Measurements from ENCODE around the gene AMZ1. TPM values are rescaled to one million over a fixed set of nuclear protein-coding genes. Genes with fewer than 3 reads are reported as not detected.

Gene AMZ1
- total and polyA plus RNA-seq, 9 donors = 0.15 to 2.6 (median 0.65) TPM; not detected in 1

- Histone ChIP-seq H3K27me3 (no peaks in the 10 kb centered on the region), H3K4me3 (no peak overlapping the region), H3K4me1 (ENCODE audit: insufficient read depth) (no peaks in the 10 kb centered on the region), H3K36me3 (no peaks in the 10 kb centered on the region), H3K27ac (no peak overlapping the region), H3K9me3 (no peaks in the 10 kb centered on the region)
- TF ChIP-seq CTCF (IDR thresholded peaks at IDR 0.05) (peak; percentile 47 to 61 (median 57)), POLR2A (IDR thresholded peaks at IDR 0.05) (no peak)
- intact Hi-C loops (cut with DNase I) = loop anchor here in 2 of 4 donors (5.0 to 10.0 kb wide), 2 partner anchors 114 to 226 kb away; no protein-coding TSS in a partner anchor
- 33 to 43% (median 40%) methylated on average over 27 of the region's 27 CpGs for WGBS, 3 donors
- peak; percentile 62 to 83 (median 80) for DNase-seq
These were observed 7.1 kb upstream of the AMZ1 start for GRCh38 chr7:2680792-2681490.

- WGBS, 3 donors = 88 to 93% (median 89%) methylated on average over 21 to 27 of the region's 27 CpGs
- H3K36me3 ChIP-seq = no peaks in the 10 kb centered on the region
- H3K9me3 ChIP-seq = no peaks in the 10 kb centered on the region
- no peak overlapping the region for H3K27ac ChIP-seq
- no peaks in the 10 kb centered on the region for H3K27me3 ChIP-seq
- H3K4me3 ChIP-seq = no peak overlapping the region
- TF ChIP-seq POLR2A (IDR thresholded peaks at IDR 0.05) (no peak), EP300 (IDR thresholded peaks at IDR 0.05) (no peak)
- intact Hi-C loops (cut with DNase I) = loop anchor here in 2 of 4 donors (5.0 to 10.0 kb wide), 2 partner anchors 115 to 227 kb away; no protein-coding TSS in a partner anchor
- no peak for DNase-seq
- no peaks in the 10 kb centered on the region for H3K4me1 ChIP-seq (ENCODE audit: insufficient read depth)
These were observed 5.8 kb upstream of the AMZ1 start for GRCh38 chr7:2681929-2682799.

- TF ChIP-seq POLR2A (IDR thresholded peaks at IDR 0.05) (no peak), CTCF (IDR thresholded peaks at IDR 0.05) (no peak), EP300 (IDR thresholded peaks at IDR 0.05) (no peak)
- no peak overlapping the region for H3K27ac ChIP-seq
- H3K4me1 ChIP-seq (ENCODE audit: insufficient read depth) = peaks cover 9% of the 10 kb centered on the region
- DNase-seq = no peak
- 96 to 98% (median 97%) methylated on average over 10 to 11 of the region's 11 CpGs for WGBS, 3 donors
- no peak overlapping the region for H3K4me3 ChIP-seq
- H3K27me3 ChIP-seq = no peaks in the 10 kb centered on the region
- intact Hi-C loops (cut with DNase I) = loop anchor here in 2 of 4 donors (5.0 to 10.0 kb wide), 2 partner anchors 117 to 230 kb away; no protein-coding TSS in a partner anchor
- H3K9me3 ChIP-seq = no peaks in the 10 kb centered on the region
- no peaks in the 10 kb centered on the region for H3K36me3 ChIP-seq
These were observed 3.5 kb upstream of the AMZ1 start for GRCh38 chr7:2684501-2684900.

- WGBS, 3 donors = 92 to 95% (median 92%) methylated on average over 14 of the region's 14 CpGs
- no peaks in the 10 kb centered on the region for H3K36me3 ChIP-seq
- no peak overlapping the region for H3K4me3 ChIP-seq
- H3K27ac ChIP-seq = no peak overlapping the region
- no peak for TF ChIP-seq POLR2A (IDR thresholded peaks at IDR 0.05)
- TF ChIP-seq EP300 (IDR thresholded peaks at IDR 0.05) = no peak
- no peak for TF ChIP-seq CTCF (IDR thresholded peaks at IDR 0.05)
- no peaks in the 10 kb centered on the region for H3K9me3 ChIP-seq
- peaks cover 9% of the 10 kb centered on the region for H3K4me1 ChIP-seq (ENCODE audit: insufficient read depth)
- DNase-seq = no peak
- intact Hi-C loops (cut with DNase I) = loop anchor here in 2 of 4 donors (10.0 kb wide), 1 partner anchor 231 kb away; no protein-coding TSS in a partner anchor
- H3K27me3 ChIP-seq = no peaks in the 10 kb centered on the region
These were observed 1.9 kb upstream of the AMZ1 start for GRCh38 chr7:2686101-2686500.

Data from ovary (tissue), 9 donors.